Endothelial cell of umbilical vein (primary cell): Measurements from ENCODE around the gene ELMO1. TPM values are rescaled to one million over a fixed set of nuclear protein-coding genes. Genes with fewer than 3 reads are reported as not detected.

Source experiments
- BruUV-seq: library from RNA; stranded (reverse); fragments of 400-500 nt; replicated peaks from 2 replicates; lab custom pipeline; 2021; lab: Mats Ljungman, UMichigan
- CTCF ChIA-PET: fragments of 300-600, 350-600 bp; sonication (Branson Sonifier 250); formaldehyde crosslinking; loops from one replicate; lab custom pipeline; 2021; ENCODE audit warnings: antibody characterized with exemption, inconsistent platforms; lab: Charles Lee
- POLR2A ChIA-PET: fragments of 300-600, 350-600 bp; sonication (Branson Sonifier 250); formaldehyde crosslinking; loops from one replicate; lab custom pipeline; 2021; ENCODE audit warnings: antibody characterized with exemption, inconsistent platforms; lab: Charles Lee
- DNase-seq: peaks from one replicate; pipeline ENCODE4 v3.0.0-alpha.2; 2011; ENCODE audit warnings: low read depth, low spot score
- FAIRE-seq: peaks from 2 replicates; lab custom pipeline; 2011; peaks lifted over from hg19 to GRCh38; lab: Jason Lieb, UNC
- H2AFZ ChIP-seq: 2 replicates; pipeline ENCODE4 v1.6.0; 2012; ENCODE audit warnings: low read depth, low read length, control low read depth, inconsistent platforms
- H3K27ac ChIP-seq: 2 replicates; pipeline ENCODE4 v1.5.1; 2011; ENCODE audit warnings: low read depth, mild to moderate bottlenecking, control low read depth, low read length, moderate library complexity; ENCODE audit not compliant: insufficient read depth
- H3K27me3 ChIP-seq, 2 experiments: 2 replicates each; pipeline versions ENCODE4 v1.6.0 to v1.6.1; 2011; ENCODE audit warnings: low read length in 2 of 2, mixed read lengths in 1 of 2; ENCODE audit not compliant: control insufficient read depth in 2 of 2, insufficient read depth in 2 of 2
- H3K36me3 ChIP-seq, 2 experiments: 2 replicates in 1 of 2; 3 replicates in 1 of 2; pipeline ENCODE4 v1.5.1; 2011; ENCODE audit warnings: low read length in 2 of 2, mild to moderate bottlenecking in 1 of 2, moderate library complexity in 1 of 2; ENCODE audit not compliant: control insufficient read depth in 2 of 2, insufficient read depth in 2 of 2; ENCODE audit errors: extremely low read depth in 1 of 2
- H3K4me1 ChIP-seq: 3 replicates; pipeline ENCODE4 v1.5.1; 2011; ENCODE audit warnings: mild to moderate bottlenecking, low read length; ENCODE audit not compliant: control insufficient read depth, insufficient read depth; ENCODE audit errors: extremely low read depth
- H3K4me2 ChIP-seq: 2 replicates; pipeline ENCODE4 v1.6.1; 2011; ENCODE audit warnings: low read length, control low read depth, mixed read lengths; ENCODE audit not compliant: insufficient read depth
- H3K4me3 ChIP-seq, 3 experiments: fragments of 200-600 bp in 1 of 3; sonication (generic), shearing (Covaris generic) in 1 of 3; replicated peaks in 1 of 3; 2 replicates each; pipeline ENCODE4 v1.5.1; 2011 to 2016; ENCODE audit warnings: control low read depth in 3 of 3, low read length in 3 of 3, mild to moderate bottlenecking in 2 of 3, inconsistent platforms in 1 of 3, low read depth in 1 of 3, moderate library complexity in 1 of 3; ENCODE audit not compliant: insufficient read depth in 1 of 3
- H3K79me2 ChIP-seq: 2 replicates; pipeline ENCODE4 v1.6.0; 2012; ENCODE audit warnings: low read length, inconsistent platforms; ENCODE audit not compliant: control insufficient read depth, insufficient read depth
- H3K9ac ChIP-seq: replicated peaks from 2 replicates; pipeline ENCODE3; 2011; ENCODE audit warnings: low read length, control low read depth; ENCODE audit not compliant: insufficient read depth; ENCODE audit errors: extremely low read depth
- H3K9me1 ChIP-seq: replicated peaks from 3 replicates; pipeline ENCODE4 v1.6.0; 2011; ENCODE audit warnings: mild to moderate bottlenecking, low read length; ENCODE audit not compliant: control insufficient read depth, insufficient read depth; ENCODE audit errors: extremely low read depth
- H3K9me3 ChIP-seq: replicated peaks from 2 replicates; pipeline ENCODE4 v1.5.1; 2012; ENCODE audit warnings: low read length, inconsistent platforms; ENCODE audit not compliant: control insufficient read depth, insufficient read depth
- H4K20me1 ChIP-seq: replicated peaks from 2 replicates; pipeline ENCODE3; 2011; ENCODE audit warnings: mild to moderate bottlenecking, low read length; ENCODE audit not compliant: control insufficient read depth, insufficient read depth; ENCODE audit errors: extremely low read depth
- CTCF ChIP-seq, 2 donors: IDR thresholded peaks; 1 replicate in 1 of 2; 2 replicates in 1 of 2; pipeline ENCODE4 v1.5.1; 2011; ENCODE audit warnings: low read length in 2 of 2, mild to moderate bottlenecking in 2 of 2, moderate library complexity in 2 of 2, control low read depth in 1 of 2, inconsistent platforms in 1 of 2, low read depth in 1 of 2; ENCODE audit not compliant: insufficient read depth in 1 of 2; ENCODE audit errors: extremely low read depth in 1 of 2
- EZH2 ChIP-seq: IDR thresholded peaks from 2 replicates; pipeline ENCODE4 v1.6.1; 2012; ENCODE audit warnings: borderline replicate concordance, low read depth, mild to moderate bottlenecking, moderate library complexity, low read length, inconsistent platforms; ENCODE audit not compliant: severe bottlenecking
- FOS ChIP-seq: IDR thresholded peaks from 2 replicates; pipeline ENCODE4 v1.6.1; 2011; ENCODE audit warnings: mild to moderate bottlenecking, low read length, moderate library complexity, borderline replicate concordance; ENCODE audit not compliant: insufficient read depth
- GATA2 ChIP-seq: IDR thresholded peaks from 2 replicates; pipeline ENCODE4 v1.7.0; 2011; ENCODE audit warnings: low read depth, mild to moderate bottlenecking, moderate library complexity, mixed read lengths, low read length; ENCODE audit not compliant: insufficient read length, insufficient read depth
- JUN ChIP-seq: IDR thresholded peaks from 2 replicates; pipeline ENCODE4 v1.6.1; 2011; ENCODE audit warnings: borderline replicate concordance, low read depth; ENCODE audit not compliant: insufficient read length, insufficient read depth
- MYC ChIP-seq: IDR thresholded peaks from one replicate; pipeline ENCODE4 v1.6.1; 2011; ENCODE audit warnings: mild to moderate bottlenecking, low read depth, low read length
- POLR2AphosphoS5 ChIP-seq: IDR thresholded peaks from 2 replicates; pipeline ENCODE4 v1.6.1; 2012; ENCODE audit warnings: low read depth, mild to moderate bottlenecking, control low read depth, low read length, moderate library complexity; ENCODE audit not compliant: insufficient read depth
- dilution Hi-C: fragments of 300-500 bp; cut with MboI; formaldehyde crosslinking; loops from one replicate; pipeline ENCODE4 v1.15.0; 2019; ENCODE audit warnings: low sequenced_read_pairs; ENCODE audit not compliant: extremely low pct_ligation_motif_present
- intact Hi-C: fragments of 100-400 bp; cut with micrococcal nuclease; formaldehyde crosslinking; loops from one replicate; pipeline ENCODE4 v1.10.0; 2022
- polyA plus RNA-seq, 4 experiments: library from polyadenylated mRNA; depleted of rRNA in 3 of 4; stranded (reverse) in 3 of 4; unstranded in 1 of 4; fragments of >200 nt; gene quantifications; 2 replicates each; pipeline versions ENCODE4 v1.2.1 to v1.2.3, GENCODE V29; 2011 to 2012; ENCODE audit warnings: missing spikeins in 1 of 4
- total RNA-seq: library from RNA; stranded (reverse); gene quantifications from 2 replicates; pipeline ENCODE4 v1.2.3, GENCODE V29; 2021
- TF ChIP-seq, protein P1 (sequence below): IDR thresholded peaks from 2 replicates; pipeline ENCODE4 v1.6.1; 2011; ENCODE audit not compliant: insufficient read depth, insufficient read length

The ELMO1 gene
- total and polyA plus RNA-seq, 2 donors (not counting 3 experiments of a cell fraction or from before 2014, with no cell fraction given), result 17.0 to 30.6 TPM

GRCh38 chr7:37209195-37209594 is 239.5 kb downstream of the ELMO1 start:
- no peaks in the 10 kb centered on the region for H3K27me3 ChIP-seq
- H2AFZ ChIP-seq, result no peak overlapping the region
- no peaks in the 10 kb centered on the region for H3K79me2 ChIP-seq
- no peak overlapping the region for H3K9ac ChIP-seq
- no peak overlapping the region for H3K4me2 ChIP-seq
- FAIRE-seq (no peak), DNase-seq (no peak)
- H3K4me3 ChIP-seq, result no peak overlapping the region
- POLR2A ChIA-PET, result no interaction called here
- H3K9me1 ChIP-seq, result no peaks in the 10 kb centered on the region
- BruUV-seq, result no TSS peak
- CTCF ChIA-PET, result interaction anchor here (1.1 to 5.4 kb wide), 14 partner anchors 9 to 720 kb away, joined by 3 to 71 read pairs (median 8); no protein-coding TSS in a partner anchor
- TF ChIP-seq CTCF (IDR thresholded peaks at IDR 0.05; ENCODE audit: extremely low read depth in 1 of 2, insufficient read depth in 1 of 2, low read depth in 1 of 2, low read length in 2 of 2), result no peak
- no peak overlapping the region for H3K27ac ChIP-seq
- no peaks in the 10 kb centered on the region for H4K20me1 ChIP-seq
- intact Hi-C loops, result no loop called here
- peaks cover 0 to 2% of the 10 kb centered on the region in 2 experiments for H3K36me3 ChIP-seq
- dilution Hi-C loops, result no loop called here
- H3K9me3 ChIP-seq, result no peaks in the 10 kb centered on the region
- H3K4me1 ChIP-seq, result no peaks in the 10 kb centered on the region

DNA sequence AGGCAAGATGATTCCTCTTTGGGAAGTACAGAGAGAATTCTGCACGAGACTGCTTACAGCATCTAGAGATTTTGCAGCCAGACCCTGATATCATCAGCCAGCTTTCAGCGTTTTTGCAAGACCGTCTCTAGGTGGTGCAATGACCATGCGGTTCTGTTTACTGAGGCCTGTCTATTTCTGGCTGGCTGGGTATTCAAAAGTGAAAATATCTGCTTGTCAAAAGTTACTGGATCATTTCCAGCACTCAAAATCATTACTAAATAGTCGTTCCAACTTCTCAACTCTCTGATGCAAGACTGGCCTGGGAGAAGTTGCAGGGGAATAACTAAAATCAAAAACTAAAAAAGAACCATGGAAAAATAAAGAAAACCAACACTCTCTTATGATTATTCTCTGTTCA is 240.1 kb downstream of the ELMO1 start:
- dilution Hi-C loops (no loop called here), intact Hi-C loops (loop anchor here (1.0 kb wide), 3 partner anchors 76 to 625 kb away; no protein-coding TSS in a partner anchor)
- Histone ChIP-seq H3K9ac (no peak overlapping the region), H3K4me1 (no peaks in the 10 kb centered on the region), H3K4me3 (no peak overlapping the region), H3K4me2 (no peak overlapping the region), H3K27me3 (no peaks in the 10 kb centered on the region), H3K9me3 (no peaks in the 10 kb centered on the region), H3K79me2 (no peaks in the 10 kb centered on the region), H4K20me1 (no peaks in the 10 kb centered on the region), H3K27ac (no peak overlapping the region), H2AFZ (no peak overlapping the region), H3K9me1 (no peaks in the 10 kb centered on the region), H3K36me3 (peaks cover 0 to 2% of the 10 kb centered on the region in 2 experiments)
- BruUV-seq, result no TSS peak
- TF ChIP-seq CTCF (IDR thresholded peaks at IDR 0.05; ENCODE audit: extremely low read depth in 1 of 2, insufficient read depth in 1 of 2, low read depth in 1 of 2, low read length in 2 of 2) (peak; percentile 31 to 61), GATA2 (peak; percentile 55), MYC (no peak), POLR2AphosphoS5 (no peak), EZH2 (no peak), FOS (no peak), JUN (no peak)
- TF ChIP-seq, protein P1, sequence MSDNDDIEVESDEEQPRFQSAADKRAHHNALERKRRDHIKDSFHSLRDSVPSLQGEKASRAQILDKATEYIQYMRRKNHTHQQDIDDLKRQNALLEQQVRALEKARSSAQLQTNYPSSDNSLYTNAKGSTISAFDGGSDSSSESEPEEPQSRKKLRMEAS, result no peak
- CTCF ChIA-PET, result interaction anchor here (0.5 to 5.4 kb wide), 24 partner anchors 10 to 719 kb away, joined by 3 to 71 read pairs (median 4); partner anchors contain the start of gene ELMO1
- peak; percentile 73 for DNase-seq
- POLR2A ChIA-PET, result no interaction called here
- FAIRE-seq, result peak; percentile 94
